Osteoblast (primary cell): ENCODE data around the gene CDH22. TPM values are rescaled to one million over a fixed set of nuclear protein-coding genes. Genes with fewer than 3 reads are reported as not detected.

Source experiments
- DNase-seq: peaks from one replicate; pipeline ENCODE4 v3.0.0; 2011; ENCODE audit warnings: low spot score, mixed read lengths; ENCODE audit not compliant: insufficient read length; ENCODE audit errors: missing footprints
- H2AFZ ChIP-seq: 2 replicates; pipeline ENCODE4 v1.6.0; 2011; ENCODE audit warnings: mild to moderate bottlenecking, low read length
- H3K27ac ChIP-seq: 2 replicates; pipeline ENCODE4 v1.5.1; 2011; ENCODE audit warnings: mild to moderate bottlenecking, low read depth, low read length, moderate library complexity
- H3K27me3 ChIP-seq: 2 replicates; pipeline ENCODE4 v1.6.0; 2012; ENCODE audit warnings: mild to moderate bottlenecking, control low read depth, inconsistent platforms, low read length, moderate library complexity; ENCODE audit not compliant: insufficient read depth
- H3K36me3 ChIP-seq: 2 replicates; pipeline ENCODE4 v1.5.1; 2011; ENCODE audit warnings: mild to moderate bottlenecking, low read length, control low read depth, moderate library complexity; ENCODE audit not compliant: insufficient read depth
- H3K4me1 ChIP-seq: 2 replicates; pipeline ENCODE4 v1.5.1; 2011; ENCODE audit warnings: mild to moderate bottlenecking, low read length, control low read depth, moderate library complexity; ENCODE audit not compliant: insufficient read depth
- H3K4me2 ChIP-seq: 2 replicates; pipeline ENCODE4 v1.6.0; 2011; ENCODE audit warnings: mild to moderate bottlenecking, low read length; ENCODE audit not compliant: insufficient read depth
- H3K4me3 ChIP-seq: fragments of 200-600 bp; sonication (generic); 3 replicates; pipeline ENCODE4 v1.5.1; 2012; ENCODE audit warnings: mild to moderate bottlenecking, low read length, inconsistent platforms; ENCODE audit not compliant: insufficient read depth
- H3K79me2 ChIP-seq: 2 replicates; pipeline ENCODE4 v1.6.0; 2012; ENCODE audit warnings: mild to moderate bottlenecking, low read length, control low read depth, inconsistent platforms; ENCODE audit not compliant: insufficient read depth
- H3K9me3 ChIP-seq: 2 replicates; pipeline ENCODE4 v1.5.1; 2011; ENCODE audit warnings: low read depth, low read length, control low read depth
- H4K20me1 ChIP-seq: 2 replicates; pipeline ENCODE4 v1.6.0; 2012; ENCODE audit warnings: mild to moderate bottlenecking, low read length, control low read depth; ENCODE audit not compliant: insufficient read depth
- CTCF ChIP-seq: IDR thresholded peaks from 2 replicates; pipeline ENCODE4 v1.5.1; 2011; ENCODE audit warnings: mild to moderate bottlenecking, low read depth, low read length, moderate library complexity; ENCODE audit errors: extremely low read depth
- total RNA-seq: library from RNA; depleted of rRNA; stranded (reverse); fragments of >200 nt; gene quantifications from 2 replicates; pipeline ENCODE4 v1.2.3, GENCODE V29; 2012

CDH22 gene
- total RNA-seq, 1 donor = not detected

DNA sequence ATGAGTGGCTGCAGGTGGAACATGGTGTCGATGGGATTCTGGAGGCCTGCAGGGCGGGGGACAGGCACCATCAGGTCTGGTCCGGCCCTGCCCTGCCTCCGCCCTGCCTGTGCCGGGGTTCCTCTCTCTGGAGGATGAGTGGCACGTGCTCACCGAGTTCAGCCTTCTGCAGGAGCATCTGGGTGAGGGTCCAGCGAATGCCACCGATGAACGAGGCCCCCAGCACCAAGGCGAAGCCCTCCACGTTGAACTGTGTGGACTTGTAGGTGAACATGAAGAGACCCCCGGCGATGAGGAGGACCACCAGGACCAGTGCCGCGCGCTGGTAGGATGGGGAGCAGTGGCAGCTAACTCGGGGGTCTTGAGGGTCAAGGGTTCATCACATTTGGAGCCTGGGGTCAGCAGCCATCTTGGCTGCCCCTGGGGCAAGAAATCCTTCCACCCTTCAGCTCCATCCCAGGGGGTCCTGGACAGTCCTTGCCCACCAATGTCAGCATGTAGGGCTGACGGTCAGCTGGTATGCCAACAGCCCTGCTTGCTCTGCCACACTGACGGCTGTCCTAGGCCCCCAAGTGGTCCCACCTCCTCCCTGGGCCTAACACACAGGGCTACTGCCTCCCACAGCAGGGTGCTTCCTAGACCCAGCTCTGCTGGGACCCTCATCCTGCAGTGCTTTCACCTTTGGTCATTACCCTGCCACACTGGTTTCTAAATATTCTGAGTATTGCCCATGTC, 46.8 kb upstream of the CDH22 start:
- no peaks in the 10 kb centered on the region for H3K27me3 ChIP-seq
- peaks cover 25% of the 10 kb centered on the region for H3K36me3 ChIP-seq
- H3K9me3 ChIP-seq = no peaks in the 10 kb centered on the region
- peak; percentile 82 for DNase-seq
- no peak overlapping the region for H3K27ac ChIP-seq
- peaks cover 23% of the 10 kb centered on the region for H3K79me2 ChIP-seq
- H3K4me1 ChIP-seq = peaks cover 17% of the 10 kb centered on the region
- no peak overlapping the region for H2AFZ ChIP-seq
- H4K20me1 ChIP-seq = peaks cover 24% of the 10 kb centered on the region
- TF ChIP-seq CTCF = no peak
- H3K4me3 ChIP-seq = no peak overlapping the region
- no peak overlapping the region for H3K4me2 ChIP-seq

GRCh38 chr20:46354207-46354555, 45.9 kb upstream of the CDH22 start:
- DNase-seq = peak; percentile 55
- Histone ChIP-seq H3K9me3 (no peaks in the 10 kb centered on the region), H3K27ac (no peak overlapping the region), H3K4me1 (peaks cover 19% of the 10 kb centered on the region), H3K4me2 (no peak overlapping the region), H3K4me3 (no peak overlapping the region), H3K79me2 (peaks cover 14% of the 10 kb centered on the region), H2AFZ (no peak overlapping the region), H3K36me3 (peaks cover 34% of the 10 kb centered on the region), H3K27me3 (no peaks in the 10 kb centered on the region), H4K20me1 (peaks cover 19% of the 10 kb centered on the region)
- TF ChIP-seq CTCF = no peak

DNA sequence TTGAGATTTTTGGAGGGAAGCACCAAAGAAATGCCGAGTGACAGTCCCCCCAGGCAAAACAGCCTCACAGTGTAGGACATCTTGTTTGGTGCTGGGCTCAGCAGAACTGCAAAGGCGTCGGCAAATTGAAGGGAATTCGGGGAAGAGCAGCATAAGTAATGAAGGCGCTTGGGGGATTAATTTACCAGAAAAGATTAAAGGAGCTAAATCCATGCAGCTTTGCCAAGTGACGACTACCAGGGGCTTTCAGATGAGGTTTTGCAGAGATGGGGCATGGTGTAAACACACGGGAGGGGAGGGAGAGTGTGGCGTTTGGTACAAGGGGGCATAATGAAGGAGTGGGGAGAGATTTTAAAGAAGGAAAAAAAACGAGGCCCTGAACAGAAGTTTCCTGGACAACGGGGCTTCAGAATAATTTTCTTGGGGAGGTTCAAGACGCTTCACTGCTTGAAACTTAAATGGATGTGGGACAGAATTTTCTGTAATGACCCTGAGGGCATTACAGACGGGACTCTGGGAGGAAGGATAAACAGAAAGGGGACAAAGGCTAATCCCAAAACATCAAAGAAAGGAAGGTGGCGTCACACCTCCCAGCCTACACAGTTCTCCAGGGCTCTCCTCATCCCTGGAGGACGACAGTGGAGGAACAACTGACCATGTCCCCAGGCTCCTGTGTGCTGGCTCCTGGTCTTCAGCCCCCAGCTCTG, 45.4 kb upstream of the CDH22 start:
- no peak overlapping the region for H2AFZ ChIP-seq
- peak; percentile 72 for DNase-seq
- peaks cover 35% of the 10 kb centered on the region for H3K36me3 ChIP-seq
- no peaks in the 10 kb centered on the region for H3K9me3 ChIP-seq
- H3K4me1 ChIP-seq = peaks cover 19% of the 10 kb centered on the region
- peaks cover 13% of the 10 kb centered on the region for H4K20me1 ChIP-seq
- no peaks in the 10 kb centered on the region for H3K27me3 ChIP-seq
- H3K4me3 ChIP-seq = no peak overlapping the region
- no peak overlapping the region for H3K27ac ChIP-seq
- no peak for TF ChIP-seq CTCF
- H3K79me2 ChIP-seq = peaks cover 9% of the 10 kb centered on the region
- H3K4me2 ChIP-seq = no peak overlapping the region

GRCh38 chr20:46352370-46352938, 44.2 kb upstream of the CDH22 start:
- Histone ChIP-seq H3K9me3 (no peaks in the 10 kb centered on the region), H3K4me1 (peaks cover 19% of the 10 kb centered on the region), H3K79me2 (peaks cover 4% of the 10 kb centered on the region), H3K27me3 (no peaks in the 10 kb centered on the region), H3K27ac (no peak overlapping the region), H2AFZ (no peak overlapping the region), H3K4me3 (no peak overlapping the region), H4K20me1 (peaks cover 3% of the 10 kb centered on the region), H3K4me2 (no peak overlapping the region), H3K36me3 (peaks cover 30% of the 10 kb centered on the region)
- peak; percentile 26 for DNase-seq
- TF ChIP-seq CTCF = no peak
